ENCODE measurements around the gene AOX1. TPM values are rescaled to one million over a fixed set of nuclear protein-coding genes. Genes with fewer than 3 reads are reported as not detected.
"Not testable (repeated sequence)": the region's sequence is repeated elsewhere in the genome, so short reads cannot be mapped to it uniquely, and the experiment has no call there.

AOX1 gene
- total RNA-seq, 1 experiment from 2014 or later, result 3.5 TPM

DNA sequence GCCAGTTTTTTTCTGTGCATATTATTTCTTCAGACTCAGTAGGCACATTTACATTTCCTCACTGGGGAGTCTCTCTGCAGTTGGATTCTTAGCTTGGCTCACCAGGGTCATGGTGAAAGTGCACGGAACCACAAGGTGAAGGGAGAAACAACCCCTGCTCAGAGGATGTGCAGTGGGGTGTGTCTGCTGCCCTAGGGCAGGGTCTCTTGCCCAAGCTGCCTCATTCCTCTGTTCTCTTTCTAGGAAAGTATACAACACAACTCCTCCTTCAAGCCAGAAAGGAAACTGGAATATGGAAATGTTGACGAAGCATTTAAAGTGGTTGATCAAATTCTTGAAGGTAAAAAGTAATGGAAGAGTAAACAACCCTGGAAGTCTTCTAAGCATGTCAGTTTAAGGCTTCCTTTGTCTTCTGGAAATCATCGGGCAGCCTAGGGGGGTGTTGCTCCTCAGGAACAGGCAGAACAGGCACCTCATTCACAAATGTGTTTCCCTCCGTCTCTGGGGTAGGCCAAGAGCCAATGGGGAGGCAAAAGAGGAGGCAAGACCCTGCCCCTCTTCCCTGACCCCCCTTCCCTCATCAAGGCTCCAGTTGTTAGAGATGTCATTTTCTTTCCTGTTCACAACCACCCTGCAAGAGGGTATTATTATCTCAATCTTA is 41.4 kb downstream of the AOX1 start:
- H3K27ac Mint-ChIP-seq, result no peak overlapping the region
- Histone ChIP-seq H3K4me1 (ENCODE audit: insufficient read depth, low read length) (no peaks in the 10 kb centered on the region), H3K23ac (ENCODE audit: insufficient read length, low read depth, low read length) (no peak overlapping the region), H3K4ac (ENCODE audit: low read depth, low read length) (no peak overlapping the region), H3K27ac (ENCODE audit: insufficient read length, low read depth, low read length) (no peak overlapping the region), H2BK15ac (ENCODE audit: low read depth, low read length) (no peak overlapping the region), H2BK12ac (ENCODE audit: insufficient read length, low read depth, low read length) (no peak overlapping the region), H2AK5ac (ENCODE audit: insufficient read length, low read length) (no peak overlapping the region), H3K79me1 (ENCODE audit: insufficient read depth, low read depth, low read length, poor library complexity, severe bottlenecking) (no peaks in the 10 kb centered on the region), H2AFZ (ENCODE audit: low read length) (no peak overlapping the region), H3K56ac (ENCODE audit: insufficient read length, low read depth, low read length) (no peak overlapping the region), H3K79me2 (ENCODE audit: insufficient read depth, low read length) (no peaks in the 10 kb centered on the region), H2BK5ac (ENCODE audit: insufficient read length, low read length) (no peak overlapping the region), H3K23me2 (ENCODE audit: insufficient read length, low read depth, low read length, poor library complexity, severe bottlenecking) (no peaks in the 10 kb centered on the region), H3K27me3 (ENCODE audit: insufficient read depth, low read length) (no peaks in the 10 kb centered on the region), H2BK20ac (ENCODE audit: low read depth, low read length, poor library complexity, severe bottlenecking) (no peak overlapping the region), H4K5ac (ENCODE audit: insufficient read length, low read depth, low read length) (no peak overlapping the region), H3K18ac (ENCODE audit: insufficient read length, low read depth, low read length) (no peak overlapping the region), H3K14ac (ENCODE audit: insufficient read depth, low read length) (no peak overlapping the region), H3K4me2 (ENCODE audit: insufficient read depth, insufficient read length, low read length) (no peak overlapping the region), H2BK120ac (ENCODE audit: low read depth, low read length, poor library complexity, severe bottlenecking) (no peak overlapping the region), H3K9ac (ENCODE audit: extremely low read depth, insufficient read length, low read length) (no peak overlapping the region), H3K9me3 (ENCODE audit: control insufficient read depth, low read depth, low read length) (no peaks in the 10 kb centered on the region), H4K8ac (replicated peaks; ENCODE audit: insufficient read length, low read depth, low read length) (no peak overlapping the region), H4K20me1 (ENCODE audit: control insufficient read depth, insufficient read depth, insufficient read length) (no peaks in the 10 kb centered on the region), H4K91ac (ENCODE audit: insufficient read length, low read depth, low read length) (no peak overlapping the region), H3T11ph (ENCODE audit: low read length) (no peak overlapping the region)
- H3K27me3 Mint-ChIP-seq (ENCODE audit: low read depth), result no peaks in the 10 kb centered on the region
- H3K36me3 Mint-ChIP-seq (ENCODE audit: insufficient read depth in 1 of 3, low read depth in 3 of 3), result no peaks in the 10 kb centered on the region
- H3K4me1 Mint-ChIP-seq, result peaks cover 14 to 22% of the 10 kb centered on the region in 2 experiments
- H3K4me3 Mint-ChIP-seq, result no peak overlapping the region
- WGBS (ENCODE audit: extremely low coverage, insufficient read length, low lambda C conversion rate), result no CpG with 5 or more reads among the region's 4 CpGs
- no peaks in the 10 kb centered on the region for H3K9me3 Mint-ChIP-seq
- TF ChIP-seq, protein P1, sequence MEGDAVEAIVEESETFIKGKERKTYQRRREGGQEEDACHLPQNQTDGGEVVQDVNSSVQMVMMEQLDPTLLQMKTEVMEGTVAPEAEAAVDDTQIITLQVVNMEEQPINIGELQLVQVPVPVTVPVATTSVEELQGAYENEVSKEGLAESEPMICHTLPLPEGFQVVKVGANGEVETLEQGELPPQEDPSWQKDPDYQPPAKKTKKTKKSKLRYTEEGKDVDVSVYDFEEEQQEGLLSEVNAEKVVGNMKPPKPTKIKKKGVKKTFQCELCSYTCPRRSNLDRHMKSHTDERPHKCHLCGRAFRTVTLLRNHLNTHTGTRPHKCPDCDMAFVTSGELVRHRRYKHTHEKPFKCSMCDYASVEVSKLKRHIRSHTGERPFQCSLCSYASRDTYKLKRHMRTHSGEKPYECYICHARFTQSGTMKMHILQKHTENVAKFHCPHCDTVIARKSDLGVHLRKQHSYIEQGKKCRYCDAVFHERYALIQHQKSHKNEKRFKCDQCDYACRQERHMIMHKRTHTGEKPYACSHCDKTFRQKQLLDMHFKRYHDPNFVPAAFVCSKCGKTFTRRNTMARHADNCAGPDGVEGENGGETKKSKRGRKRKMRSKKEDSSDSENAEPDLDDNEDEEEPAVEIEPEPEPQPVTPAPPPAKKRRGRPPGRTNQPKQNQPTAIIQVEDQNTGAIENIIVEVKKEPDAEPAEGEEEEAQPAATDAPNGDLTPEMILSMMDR (conservative IDR thresholded peaks at IDR 0.05), result no peak
- DNase-seq, result no peak

- H2AFZ ChIP-seq (ENCODE audit: low read length); H3K9me3 Mint-ChIP-seq; H3K4ac ChIP-seq (ENCODE audit: low read depth, low read length); H3K36me3 Mint-ChIP-seq (ENCODE audit: insufficient read depth in 1 of 3, low read depth in 3 of 3); H3K9me3 ChIP-seq (ENCODE audit: control insufficient read depth, low read depth, low read length); H3T11ph ChIP-seq (ENCODE audit: low read length); H3K79me1 ChIP-seq (ENCODE audit: insufficient read depth, low read depth, low read length, poor library complexity, severe bottlenecking); H2AK5ac ChIP-seq (ENCODE audit: insufficient read length, low read length); H3K4me2 ChIP-seq (ENCODE audit: insufficient read depth, insufficient read length, low read length); H3K27me3 ChIP-seq (ENCODE audit: insufficient read depth, low read length); H2BK5ac ChIP-seq (ENCODE audit: insufficient read length, low read length); H3K27me3 Mint-ChIP-seq (ENCODE audit: low read depth); H3K4me3 Mint-ChIP-seq; H2BK20ac ChIP-seq (ENCODE audit: low read depth, low read length, poor library complexity, severe bottlenecking); H4K20me1 ChIP-seq (ENCODE audit: control insufficient read depth, insufficient read depth, insufficient read length); H3K27ac Mint-ChIP-seq; H4K5ac ChIP-seq (ENCODE audit: insufficient read length, low read depth, low read length); H3K23me2 ChIP-seq (ENCODE audit: insufficient read length, low read depth, low read length, poor library complexity, severe bottlenecking); H2BK120ac ChIP-seq (ENCODE audit: low read depth, low read length, poor library complexity, severe bottlenecking); H3K9ac ChIP-seq (ENCODE audit: extremely low read depth, insufficient read length, low read length); H3K23ac ChIP-seq (ENCODE audit: insufficient read length, low read depth, low read length); H3K4me1 ChIP-seq (ENCODE audit: insufficient read depth, low read length); H3K56ac ChIP-seq (ENCODE audit: insufficient read length, low read depth, low read length); DNase-seq; H3K18ac ChIP-seq (ENCODE audit: insufficient read length, low read depth, low read length); H3K27ac ChIP-seq (ENCODE audit: insufficient read length, low read depth, low read length); H3K14ac ChIP-seq (ENCODE audit: insufficient read depth, low read length); H2BK12ac ChIP-seq (ENCODE audit: insufficient read length, low read depth, low read length); H4K8ac ChIP-seq (replicated peaks; ENCODE audit: insufficient read length, low read depth, low read length); H3K79me2 ChIP-seq (ENCODE audit: insufficient read depth, low read length); H2BK15ac ChIP-seq (ENCODE audit: low read depth, low read length); H4K91ac ChIP-seq (ENCODE audit: insufficient read length, low read depth, low read length): not testable (repeated sequence)
- no CpG with 5 or more reads among the region's 4 CpGs for WGBS (ENCODE audit: extremely low coverage, insufficient read length, low lambda C conversion rate)
- H3K4me1 Mint-ChIP-seq, result peaks cover 14 to 22% of the 10 kb centered on the region in 2 experiments
These were observed 42.6 kb downstream of the AOX1 start for GRCh38 chr2:200628461-200628860.

Measured in H9 (cell line).